Common myeloid progenitor, CD34-positive (primary cell): ENCODE data around the gene ATP6V1G3.
A peak's percentile ranks its signal among the peaks of the same experiment; 100 is the strongest.

Source experiments
- CTCF ChIA-PET: fragments of 350-600 bp; sonication (Branson Sonifier 250); formaldehyde crosslinking; loops from one replicate; lab custom pipeline; 2021; ENCODE audit warnings: antibody characterized with exemption; lab: Charles Lee
- POLR2A ChIA-PET: fragments of 350-600 bp; sonication (Branson Sonifier 250); formaldehyde crosslinking; loops from one replicate; lab custom pipeline; 2021; ENCODE audit warnings: antibody characterized with exemption; lab: Charles Lee
- DNase-seq, 3 donors: peaks; one replicate each; pipeline versions ENCODE4 v3.0.0 to v3.0.0-alpha.2; 2013
- H3K27ac ChIP-seq, 2 experiments: 1 replicate in 1 of 2; 2 replicates in 1 of 2; pipeline ENCODE4 v1.7.0; 2013; ENCODE audit warnings: inconsistent platforms in 2 of 2, low read length in 2 of 2, mild to moderate bottlenecking in 2 of 2, low read depth in 1 of 2, moderate library complexity in 1 of 2; ENCODE audit not compliant: severe bottlenecking in 2 of 2, insufficient read depth in 1 of 2, poor library complexity in 1 of 2
- H3K27me3 ChIP-seq, 5 experiments: replicated peaks in 2 of 5; 1 replicate in 3 of 5; 2 replicates in 2 of 5; pipeline versions ENCODE4 v1.6.1 to v1.7.0; 2013; ENCODE audit warnings: low read length in 4 of 5, mild to moderate bottlenecking in 2 of 5, moderate library complexity in 2 of 5, inconsistent platforms in 1 of 5; ENCODE audit not compliant: insufficient read depth in 5 of 5, control insufficient read depth in 4 of 5
- H3K36me3 ChIP-seq, 4 experiments: 1 replicate in 2 of 4; 2 replicates in 2 of 4; pipeline versions ENCODE4 v1.6.1 to v1.7.0; 2013; ENCODE audit warnings: low read length in 3 of 4, control low read depth in 1 of 4, mild to moderate bottlenecking in 1 of 4; ENCODE audit not compliant: control insufficient read depth in 4 of 4, insufficient read depth in 4 of 4
- H3K4me1 ChIP-seq, 4 experiments: 1 replicate in 3 of 4; 2 replicates in 1 of 4; pipeline versions ENCODE4 v1.6.1 to v1.7.1; 2013; ENCODE audit warnings: low read length in 3 of 4, mild to moderate bottlenecking in 3 of 4, control low read depth in 1 of 4, inconsistent platforms in 1 of 4, moderate library complexity in 1 of 4; ENCODE audit not compliant: control insufficient read depth in 4 of 4, insufficient read depth in 4 of 4; ENCODE audit errors: control extremely low read depth in 1 of 4
- H3K4me3 ChIP-seq, 7 experiments: 1 replicate in 4 of 7; 2 replicates in 3 of 7; pipeline versions ENCODE4 v1.5.1 to v1.7.0; 2013; ENCODE audit warnings: mild to moderate bottlenecking in 7 of 7, low read length in 6 of 7, moderate library complexity in 6 of 7, inconsistent platforms in 2 of 7, low read depth in 2 of 7, control low read depth in 1 of 7; ENCODE audit not compliant: insufficient read depth in 4 of 7, control insufficient read depth in 1 of 7; ENCODE audit errors: extremely low read depth in 1 of 7
- H3K9me3 ChIP-seq, 5 experiments: 1 replicate in 4 of 5; 2 replicates in 1 of 5; pipeline versions ENCODE4 v1.6.1 to v1.7.1; 2013; ENCODE audit warnings: low read length in 4 of 5, mild to moderate bottlenecking in 2 of 5, inconsistent platforms in 1 of 5, low read depth in 1 of 5, moderate library complexity in 1 of 5; ENCODE audit not compliant: control insufficient read depth in 4 of 5, insufficient read depth in 2 of 5; ENCODE audit errors: control extremely low read depth in 1 of 5
- WGBS: methylation state at CpG from one replicate; pipeline ENCODE4 v1.1.5; 2013; ENCODE audit not compliant: insufficient coverage; 5-methylcytosine and 5-hydroxymethylcytosine counted together

ATP6V1G3 gene

GRCh38 chr1:198523182-198523950 is 17.1 kb downstream of the ATP6V1G3 start:
- Histone ChIP-seq H3K4me1 (peaks cover 0 to 18% (median 10%) of the 10 kb centered on the region in 4 experiments), H3K27me3 (no peaks in the 10 kb centered on the region), H3K9me3 (no peaks in the 10 kb centered on the region), H3K36me3 (no peaks in the 10 kb centered on the region), H3K4me3 (peak overlapping the region in 2 of 7 experiments; percentile 44 to 49), H3K27ac (peak overlapping the region in 1 of 2 experiments; percentile 4)
- DNase-seq: peak; percentile 35 to 41 (median 36)
- no CpG with 5 or more reads among the region's 2 CpGs for WGBS
- ChIA-PET POLR2A (interaction anchor here (0.7 kb wide), 1 partner anchor 96 kb away, joined by 3 read pairs; no protein-coding TSS in a partner anchor), CTCF (interaction anchor here (1.1 kb wide), 1 partner anchor 161 kb away, joined by 3 read pairs; no protein-coding TSS in a partner anchor)

DNA sequence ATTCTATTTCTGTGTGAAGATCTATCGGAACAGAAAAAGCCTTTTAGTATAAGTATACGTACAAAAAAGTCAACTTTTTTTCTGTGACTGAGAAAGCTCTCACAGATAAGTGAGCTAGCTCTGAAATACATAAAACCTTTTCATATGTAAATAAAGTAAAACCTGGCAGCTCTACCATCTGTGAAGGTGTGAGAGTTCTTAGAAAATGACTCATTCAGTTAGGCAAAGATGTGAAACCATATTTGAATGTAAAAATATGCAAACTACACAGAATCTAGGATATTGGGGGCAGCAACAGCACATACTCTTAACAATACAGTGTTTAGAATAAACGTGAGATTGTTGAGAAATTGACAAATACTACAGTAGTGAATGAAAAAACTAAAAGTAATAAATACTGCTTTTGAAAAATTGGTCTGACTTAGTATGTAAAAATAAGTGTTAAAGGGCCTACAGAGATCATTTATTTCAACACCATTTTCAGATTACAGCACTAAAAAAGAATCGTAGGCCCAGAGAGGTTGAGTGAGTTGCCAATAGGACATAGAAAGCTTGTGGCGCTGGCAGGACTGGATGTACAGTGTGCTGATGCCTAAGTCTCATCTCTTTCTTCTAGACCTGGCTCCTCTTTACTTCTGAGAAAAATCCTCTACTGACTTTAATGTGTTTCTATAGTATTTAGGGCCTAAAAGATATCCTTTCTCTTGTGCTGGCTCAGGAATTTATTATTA is 19.8 kb downstream of the ATP6V1G3 start:
- CTCF ChIA-PET: no interaction called here
- Histone ChIP-seq H3K36me3 (no peaks in the 10 kb centered on the region), H3K27me3 (no peaks in the 10 kb centered on the region), H3K9me3 (no peaks in the 10 kb centered on the region), H3K4me1 (peaks cover 0 to 9% (median 9%) of the 10 kb centered on the region in 4 experiments), H3K27ac (no peak overlapping the region), H3K4me3 (no peak overlapping the region)
- no CpG with 5 or more reads among the region's 5 CpGs for WGBS
- POLR2A ChIA-PET: no interaction called here
- DNase-seq: no peak

DNA sequence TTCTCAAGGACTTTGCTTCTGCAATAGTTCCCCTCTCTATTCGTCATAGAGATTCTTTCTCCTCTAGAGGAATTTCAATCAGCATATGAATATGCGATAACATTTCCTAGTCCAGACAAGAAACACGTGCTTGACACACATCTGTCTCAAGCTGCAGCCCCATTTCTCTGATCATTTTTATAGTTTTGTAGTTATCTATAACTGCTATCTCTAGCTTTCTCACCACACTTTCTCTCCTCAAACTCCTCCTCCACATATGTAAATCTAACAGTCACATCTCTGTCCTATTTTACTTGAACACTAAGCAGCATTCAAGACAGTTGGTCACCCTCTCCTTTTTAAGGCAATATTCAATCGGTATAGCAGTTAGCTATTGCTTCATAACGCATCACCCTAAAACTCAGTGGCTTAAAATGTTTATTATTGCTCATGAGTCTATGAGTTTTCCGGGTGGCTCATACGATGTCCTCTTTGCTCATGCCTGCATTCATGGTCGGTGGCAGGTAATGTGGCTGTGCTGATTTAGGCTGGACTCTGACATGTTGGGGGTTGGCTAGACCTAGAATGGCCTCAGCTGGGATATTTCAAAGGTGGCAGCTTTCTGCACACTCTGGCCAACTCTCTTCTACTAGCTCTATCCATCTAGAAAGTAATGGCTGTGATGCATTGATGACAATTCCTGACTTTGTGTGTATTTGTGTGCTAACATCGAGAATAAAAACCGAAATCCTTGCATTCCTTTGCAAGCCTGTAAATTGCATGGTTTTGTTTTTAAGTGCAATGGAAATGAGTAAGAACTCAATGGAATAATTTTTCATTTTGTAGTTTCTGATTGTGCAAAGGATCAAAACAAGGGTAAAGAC is 20.6 kb downstream of the ATP6V1G3 start:
- DNase-seq: no peak
- Histone ChIP-seq H3K4me1 (peaks cover 0 to 9% (median 9%) of the 10 kb centered on the region in 4 experiments), H3K27me3 (no peaks in the 10 kb centered on the region), H3K9me3 (no peaks in the 10 kb centered on the region), H3K4me3 (no peak overlapping the region), H3K36me3 (no peaks in the 10 kb centered on the region), H3K27ac (no peak overlapping the region)
- ChIA-PET POLR2A (no interaction called here), CTCF (interaction anchor here (0.8 to 1.1 kb wide), 2 partner anchors 137 to 147 kb away, joined by 3 read pairs; no protein-coding TSS in a partner anchor)
- WGBS: 97% methylated on average over 7 of the region's 10 CpGs

DNA sequence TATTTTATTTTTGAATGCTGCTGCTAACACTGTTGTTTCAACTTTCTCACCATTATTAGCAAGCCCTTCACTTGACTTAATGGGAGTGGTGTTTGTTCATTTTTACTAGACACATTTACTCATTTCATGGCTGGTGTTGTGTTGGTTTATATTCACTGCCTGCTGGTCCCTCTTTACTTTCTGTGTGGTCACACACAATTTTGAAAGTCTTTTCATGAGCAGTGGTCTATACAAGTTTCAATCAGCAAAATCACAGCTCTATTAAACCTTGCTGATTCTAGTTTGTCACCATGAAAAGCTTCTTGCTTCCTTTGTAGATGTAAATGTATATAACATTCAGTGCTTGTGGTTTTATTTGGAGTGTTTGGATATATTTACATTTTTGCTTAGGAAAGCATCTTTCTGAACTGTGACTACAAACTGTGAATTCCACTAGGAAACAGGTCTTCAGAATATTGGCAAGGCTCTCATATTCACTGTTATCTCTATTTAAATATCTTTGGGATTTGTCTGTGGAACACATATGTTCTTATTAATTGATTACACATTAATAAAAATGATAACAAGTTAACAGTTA is 22.8 kb downstream of the ATP6V1G3 start:
- H3K36me3 ChIP-seq: no peaks in the 10 kb centered on the region
- no peaks in the 10 kb centered on the region for H3K27me3 ChIP-seq
- ChIA-PET CTCF (no interaction called here), POLR2A (no interaction called here)
- DNase-seq: no peak
- H3K9me3 ChIP-seq: no peaks in the 10 kb centered on the region
- no peak overlapping the region for H3K27ac ChIP-seq
- peaks cover 0 to 1% (median 0%) of the 10 kb centered on the region in 4 experiments for H3K4me1 ChIP-seq
- H3K4me3 ChIP-seq: no peak overlapping the region

DNA sequence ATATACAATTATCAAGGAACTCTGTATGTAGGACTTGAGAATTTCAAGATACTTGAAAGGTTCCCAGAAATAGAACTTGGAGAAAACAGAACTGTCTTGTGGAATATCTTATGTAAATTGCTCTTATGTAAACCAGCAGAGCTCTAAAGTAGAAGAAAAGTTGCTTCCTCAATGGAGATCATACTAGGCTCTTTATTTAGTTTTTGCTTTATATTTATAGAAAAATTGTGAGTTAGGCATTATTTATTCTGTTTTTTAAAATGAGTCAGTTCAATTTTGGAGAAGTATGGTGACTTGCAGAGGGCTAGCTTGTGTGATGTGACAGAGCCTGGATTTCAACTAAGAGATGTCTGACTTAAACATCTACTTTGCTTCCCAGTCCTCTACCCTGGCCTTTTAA is 40.4 kb downstream of the ATP6V1G3 start:
- H3K27ac ChIP-seq: no peak overlapping the region
- ChIA-PET CTCF (interaction anchor here (1.0 kb wide), 1 partner anchor 16 kb away, joined by 3 read pairs; no protein-coding TSS in a partner anchor), POLR2A (no interaction called here)
- no peaks in the 10 kb centered on the region for H3K27me3 ChIP-seq
- no peak for DNase-seq
- H3K4me3 ChIP-seq: no peak overlapping the region
- no peaks in the 10 kb centered on the region for H3K36me3 ChIP-seq
- no peaks in the 10 kb centered on the region for H3K4me1 ChIP-seq
- H3K9me3 ChIP-seq: peaks cover 0 to 3% (median 0%) of the 10 kb centered on the region in 5 experiments

GRCh38 chr1:198499588-198499987 is 40.9 kb downstream of the ATP6V1G3 start:
- POLR2A ChIA-PET: no interaction called here
- CTCF ChIA-PET: interaction anchor here (1.0 kb wide), 1 partner anchor 17 kb away, joined by 3 read pairs; no protein-coding TSS in a partner anchor

More at GRCh38 chr1:198499588-198499987, 40.9 kb downstream of the ATP6V1G3 start:
- no peak overlapping the region for H3K4me3 ChIP-seq
- no peaks in the 10 kb centered on the region for H3K27me3 ChIP-seq
- H3K4me1 ChIP-seq: no peaks in the 10 kb centered on the region
- no peak for DNase-seq
- no peak overlapping the region for H3K27ac ChIP-seq
- H3K9me3 ChIP-seq: peaks cover 0 to 3% (median 0%) of the 10 kb centered on the region in 5 experiments
- 100% methylated on average over 1 of the region's 1 CpG for WGBS
- H3K36me3 ChIP-seq: no peaks in the 10 kb centered on the region
